Measurements from ENCODE around the gene TREML4.

The TREML4 gene

GRCh38 chr6:41214559-41215238 lies 13.4 kb upstream of the TREML4 start:
- DNase-seq = no peak
- peaks cover 17% of the 10 kb centered on the region for H3K27me3 ChIP-seq

GRCh38 chr6:41215777-41216176 lies 12.4 kb upstream of the TREML4 start:
- H3K9me3 ChIP-seq = no peaks in the 10 kb centered on the region
- no peak overlapping the region for H3K4me3 ChIP-seq (ENCODE audit: low read depth, low read length)
- TF ChIP-seq CTCF (IDR thresholded peaks at IDR 0.05; ENCODE audit: low read depth, low read length) = no peak
- no peaks in the 10 kb centered on the region for H3K36me3 ChIP-seq
- no peak for DNase-seq
- H3K27me3 ChIP-seq = peaks cover 17% of the 10 kb centered on the region
- no peaks in the 10 kb centered on the region for H3K4me1 ChIP-seq

More at GRCh38 chr6:41214559-41215238, 13.4 kb upstream of the TREML4 start:
- no peak overlapping the region for H3K4me3 ChIP-seq (ENCODE audit: low read depth, low read length)
- H3K4me1 ChIP-seq = no peaks in the 10 kb centered on the region
- TF ChIP-seq CTCF (IDR thresholded peaks at IDR 0.05; ENCODE audit: low read depth, low read length) = no peak
- H3K9me3 ChIP-seq = no peaks in the 10 kb centered on the region
- H3K36me3 ChIP-seq = no peaks in the 10 kb centered on the region

- Histone ChIP-seq H3K4me1 (no peaks in the 10 kb centered on the region), H3K27me3 (peaks cover 17% of the 10 kb centered on the region), H3K4me3 (ENCODE audit: low read depth, low read length) (no peak overlapping the region), H3K36me3 (no peaks in the 10 kb centered on the region), H3K9me3 (no peaks in the 10 kb centered on the region)
- DNase-seq = no peak
- TF ChIP-seq CTCF (IDR thresholded peaks at IDR 0.05; ENCODE audit: low read depth, low read length) = no peak
Observed at GRCh38 chr6:41216616-41217015, 11.5 kb upstream of the TREML4 start.

- Histone ChIP-seq H3K4me3 (ENCODE audit: low read depth, low read length) (no peak overlapping the region), H3K9me3 (no peaks in the 10 kb centered on the region), H3K36me3 (no peaks in the 10 kb centered on the region), H3K27me3 (peaks cover 11% of the 10 kb centered on the region), H3K4me1 (no peaks in the 10 kb centered on the region)
- no peak for DNase-seq
- TF ChIP-seq CTCF (IDR thresholded peaks at IDR 0.05; ENCODE audit: low read depth, low read length) = no peak
Observed at GRCh38 chr6:41222045-41222444, 6.1 kb upstream of the TREML4 start.

- Histone ChIP-seq H3K4me1 (no peaks in the 10 kb centered on the region), H3K9me3 (no peaks in the 10 kb centered on the region), H3K27me3 (peaks cover 15% of the 10 kb centered on the region), H3K36me3 (no peaks in the 10 kb centered on the region), H3K4me3 (ENCODE audit: low read depth, low read length) (no peak overlapping the region)
- no peak for TF ChIP-seq CTCF (IDR thresholded peaks at IDR 0.05; ENCODE audit: low read depth, low read length)
- DNase-seq = no peak
Observed at GRCh38 chr6:41222513-41222912, 5.6 kb upstream of the TREML4 start.

- no peak for DNase-seq
- TF ChIP-seq CTCF (IDR thresholded peaks at IDR 0.05; ENCODE audit: low read depth, low read length) = no peak
- Histone ChIP-seq H3K4me1 (no peaks in the 10 kb centered on the region), H3K27me3 (peaks cover 20% of the 10 kb centered on the region), H3K4me3 (ENCODE audit: low read depth, low read length) (no peak overlapping the region), H3K9me3 (no peaks in the 10 kb centered on the region), H3K36me3 (no peaks in the 10 kb centered on the region)
Observed at GRCh38 chr6:41224800-41225199, 3.3 kb upstream of the TREML4 start.

All from BE2C (cell line).